IMR-90 (cell line): ENCODE data around the gene NR4A1. TPM values are rescaled to one million over a fixed set of nuclear protein-coding genes. Genes with fewer than 3 reads are reported as not detected.

Experiments used
- ATAC-seq: fragments of 200-7000 bp; cut with Tn5 transposase; 2 replicates; pipeline ENCODE4 v1.9.1; 2020; ENCODE audit warnings: low read depth, mild to moderate bottlenecking, moderate library complexity
- BruUV-seq: library from RNA; stranded (reverse); fragments of 400-500 nt; replicated peaks from 2 replicates; lab custom pipeline; 2021; lab: Mats Ljungman, UMichigan
- CTCF ChIA-PET: fragments of 300-600 bp; formaldehyde crosslinking; extraction: SDS; loops from one replicate; lab custom pipeline; 2021; ENCODE audit warnings: antibody characterized with exemption; lab: Yijun Ruan, JAX
- POLR2A ChIA-PET: fragments of 300-600 bp; sonication (Branson Sonifier 250); formaldehyde crosslinking; loops from one replicate; lab custom pipeline; 2022; ENCODE audit warnings: antibody characterized with exemption; ENCODE audit not compliant: unreplicated experiment; lab: Charles Lee
- DNase-seq: peaks from one replicate; pipeline ENCODE4 v3.0.0; 2013
- H2AFZ ChIP-seq: replicated peaks from 2 replicates; pipeline ENCODE3; 2013; ENCODE audit warnings: low read length, mild to moderate bottlenecking; ENCODE audit not compliant: poor library complexity
- H2AK5ac ChIP-seq: 2 replicates; pipeline ENCODE4 v1.6.1; 2013; ENCODE audit warnings: low read depth, low read length, inconsistent platforms
- H2AK9ac ChIP-seq: replicated peaks from 2 replicates; pipeline ENCODE3; 2013; ENCODE audit warnings: mild to moderate bottlenecking, low read depth, low read length, moderate library complexity; ENCODE audit not compliant: poor library complexity
- H2BK120ac ChIP-seq: 2 replicates; pipeline ENCODE4 v1.6.1; 2013; ENCODE audit warnings: low read depth, low read length, inconsistent platforms
- H2BK15ac ChIP-seq: 3 replicates; pipeline ENCODE4 v1.6.1; 2013; ENCODE audit warnings: low read depth, low read length, inconsistent platforms
- H2BK20ac ChIP-seq: 2 replicates; pipeline ENCODE4 v1.6.1; 2013; ENCODE audit warnings: low read depth, mild to moderate bottlenecking, inconsistent platforms, low read length, moderate library complexity
- H2BK5ac ChIP-seq: 2 replicates; pipeline ENCODE4 v1.6.1; 2013; ENCODE audit warnings: mild to moderate bottlenecking, low read depth, low read length, inconsistent platforms; ENCODE audit not compliant: poor library complexity, severe bottlenecking
- H3K14ac ChIP-seq: replicated peaks from 2 replicates; pipeline ENCODE4 v1.6.1; 2013; ENCODE audit warnings: low read depth, low read length, inconsistent platforms
- H3K18ac ChIP-seq: 2 replicates; pipeline ENCODE4 v1.6.1; 2013; ENCODE audit warnings: low read depth, low read length, control low read depth
- H3K23ac ChIP-seq: 2 replicates; pipeline ENCODE4 v1.6.1; 2013; ENCODE audit warnings: low read depth, low read length, inconsistent platforms
- H3K27ac ChIP-seq: 2 replicates; pipeline ENCODE4 v1.5.1; 2013; ENCODE audit warnings: mild to moderate bottlenecking, control low read depth, low read length; ENCODE audit not compliant: insufficient read depth
- H3K27me3 ChIP-seq: 2 replicates; pipeline ENCODE4 v1.6.1; 2013; ENCODE audit warnings: low read length; ENCODE audit not compliant: control insufficient read depth, insufficient read depth
- H3K36me3 ChIP-seq: 2 replicates; pipeline ENCODE4 v1.6.1; 2013; ENCODE audit warnings: low read length, mixed read lengths; ENCODE audit not compliant: control insufficient read depth, insufficient read depth
- H3K4ac ChIP-seq: 2 replicates; pipeline ENCODE4 v1.6.1; 2013; ENCODE audit warnings: low read depth, low read length, inconsistent platforms
- H3K4me1 ChIP-seq: 2 replicates; pipeline ENCODE4 v1.6.1; 2013; ENCODE audit warnings: low read length, mixed read lengths; ENCODE audit not compliant: control insufficient read depth, insufficient read depth
- H3K4me2 ChIP-seq: 2 replicates; pipeline ENCODE4 v1.6.1; 2013; ENCODE audit warnings: low read depth, mild to moderate bottlenecking, control low read depth, low read length, moderate library complexity
- H3K4me3 ChIP-seq: 2 replicates; pipeline ENCODE4 v1.5.1; 2013; ENCODE audit warnings: low read depth, mild to moderate bottlenecking, control low read depth, low read length, moderate library complexity; ENCODE audit not compliant: insufficient read depth
- H3K56ac ChIP-seq: 2 replicates; pipeline ENCODE4 v1.6.1; 2013; ENCODE audit warnings: low read length, inconsistent platforms; ENCODE audit not compliant: insufficient read depth; ENCODE audit errors: extremely low read depth
- H3K79me1 ChIP-seq, 2 experiments: 2 replicates each; pipeline ENCODE4 v1.6.1; 2013; ENCODE audit warnings: low read length in 2 of 2, inconsistent platforms in 1 of 2, low read depth in 1 of 2
- H3K9ac ChIP-seq: 2 replicates; pipeline ENCODE4 v1.6.1; 2013; ENCODE audit warnings: low read depth, low read length, control low read depth
- H3K9me1 ChIP-seq: 2 replicates; pipeline ENCODE4 v1.6.1; 2013; ENCODE audit warnings: low read length, inconsistent platforms; ENCODE audit not compliant: insufficient read depth
- H3K9me3 ChIP-seq: 2 replicates; pipeline ENCODE4 v1.6.1; 2013; ENCODE audit warnings: low read length; ENCODE audit not compliant: control insufficient read depth, insufficient read depth
- H4K20me1 ChIP-seq: 2 replicates; pipeline ENCODE4 v1.6.1; 2013; ENCODE audit warnings: low read length, inconsistent platforms; ENCODE audit not compliant: insufficient read depth
- H4K5ac ChIP-seq: 2 replicates; pipeline ENCODE4 v1.6.1; 2013; ENCODE audit warnings: mild to moderate bottlenecking, low read depth, low read length, control low read depth
- H4K8ac ChIP-seq, 2 experiments: 2 replicates each; pipeline ENCODE4 v1.6.1; 2013; ENCODE audit warnings: low read depth in 2 of 2, low read length in 2 of 2, control low read depth in 1 of 2, inconsistent platforms in 1 of 2
- H4K91ac ChIP-seq: 2 replicates; pipeline ENCODE4 v1.6.1; 2013; ENCODE audit warnings: low read depth, low read length, inconsistent platforms; ENCODE audit not compliant: insufficient read depth
- BHLHE40 ChIP-seq: fragments of 150-350 bp; IDR thresholded peaks from 2 replicates; pipeline ENCODE4 v1.6.1; 2016; ENCODE audit warnings: mild to moderate bottlenecking, low read depth, low read length
- CEBPB ChIP-seq: IDR thresholded peaks from 2 replicates; pipeline ENCODE4 v1.6.1; 2012; ENCODE audit warnings: low read depth, low read length, improper control_type of control experiment
- CHD1 ChIP-seq: IDR thresholded peaks from 2 replicates; pipeline ENCODE4 v1.6.1; 2012; ENCODE audit warnings: low read depth, low read length, improper control_type of control experiment
- MAFK ChIP-seq: IDR thresholded peaks from 2 replicates; pipeline ENCODE4 v1.6.1; 2012; ENCODE audit warnings: low read depth, low read length, improper control_type of control experiment
- MAZ ChIP-seq: IDR thresholded peaks from 2 replicates; pipeline ENCODE4 v1.6.1; 2012; ENCODE audit warnings: low read depth, mild to moderate bottlenecking, low read length, improper control_type of control experiment, moderate library complexity, borderline replicate concordance
- MXI1 ChIP-seq: IDR thresholded peaks from 2 replicates; pipeline ENCODE4 v1.6.1; 2012; ENCODE audit warnings: low read depth, mild to moderate bottlenecking, low read length, moderate library complexity, borderline replicate concordance
- NFE2L2 ChIP-seq: fragments of 150-350 bp; IDR thresholded peaks from 2 replicates; pipeline ENCODE4 v1.6.1; 2016; ENCODE audit warnings: low read depth, mild to moderate bottlenecking, low read length
- POLR2A ChIP-seq: IDR thresholded peaks from 2 replicates; pipeline ENCODE4 v1.6.1; 2012; ENCODE audit warnings: mild to moderate bottlenecking, low read depth, low read length
- RAD21 ChIP-seq: IDR thresholded peaks from 2 replicates; pipeline ENCODE4 v1.6.1; 2012; ENCODE audit warnings: low read length, improper control_type of control experiment
- RCOR1 ChIP-seq: IDR thresholded peaks from 2 replicates; pipeline ENCODE4 v1.6.1; 2012; ENCODE audit warnings: mild to moderate bottlenecking, low read length, improper control_type of control experiment; ENCODE audit not compliant: insufficient replicate concordance
- RFX5 ChIP-seq: IDR thresholded peaks from 2 replicates; pipeline ENCODE4 v1.8.0; 2012; ENCODE audit warnings: low read depth, mild to moderate bottlenecking, low read length, moderate library complexity
- SMC3 ChIP-seq: fragments of 150-350 bp; IDR thresholded peaks from 2 replicates; pipeline ENCODE4 v1.6.1; 2016; ENCODE audit warnings: low read depth, mild to moderate bottlenecking, antibody characterized with exemption, low read length, moderate library complexity
- WGBS, 2 experiments: methylation state at CpG; one replicate each; pipeline versions ENCODE4 v1.1.5 to v1.1.7; 2013; ENCODE audit warnings: missing lambda C conversion rate in 2 of 2; ENCODE audit not compliant: insufficient read length in 1 of 2; ENCODE audit errors: extremely low coverage in 2 of 2; 5-methylcytosine and 5-hydroxymethylcytosine counted together
- dilution Hi-C: fragments of 300-500 bp; cut with HindIII; formaldehyde crosslinking; loops from one replicate; pipeline ENCODE4 v1.14.3; 2018; ENCODE audit warnings: low sequenced_read_pairs; ENCODE audit not compliant: unreplicated experiment
- in situ Hi-C: fragments of 300-500 bp; cut with MboI; formaldehyde crosslinking; loops from 3 replicates; pipeline ENCODE4 v1.14.3; 2019; ENCODE audit warnings: low sequenced_read_pairs, inconsistent platforms, mixed read lengths
- intact Hi-C: fragments of 100-400 bp; cut with micrococcal nuclease; formaldehyde crosslinking; loops from 2 replicates; pipeline ENCODE4 v1.10.0; 2022
- polyA plus RNA-seq, 3 experiments: library from polyadenylated mRNA; depleted of rRNA; stranded (reverse); fragments of >200 nt; gene quantifications; 2 replicates each; pipeline ENCODE4 v1.2.3, GENCODE V29; 2012; ENCODE audit warnings: low replicate concordance in 1 of 3
- total RNA-seq: library from RNA; depleted of rRNA; stranded (reverse); fragments of >200 nt; gene quantifications from 2 replicates; pipeline ENCODE4 v1.2.3, GENCODE V29; 2012
- TF ChIP-seq, protein P1 (sequence below): fragments of 150-350 bp; IDR thresholded peaks from 2 replicates; pipeline ENCODE4 v1.6.1; 2017; ENCODE audit warnings: mild to moderate bottlenecking, antibody characterized with exemption, low read length, low read depth
- TF ChIP-seq, protein P2 (sequence below): conservative IDR thresholded peaks from 2 replicates; pipeline ENCODE4 v1.5.1; 2012; ENCODE audit warnings: mild to moderate bottlenecking, low read depth, low read length, improper control_type of control experiment
- TF ChIP-seq, protein P3 (sequence below): fragments of 150-350 bp; IDR thresholded peaks from 2 replicates; pipeline ENCODE4 v1.6.1; 2016; ENCODE audit warnings: low read depth, mild to moderate bottlenecking, low read length, moderate library complexity, borderline replicate concordance

NR4A1 gene
- total and polyA plus RNA-seq, 2 of the 4 experiments (the other 2 are of a cell fraction): 6.6 to 34.1 TPM

DNA sequence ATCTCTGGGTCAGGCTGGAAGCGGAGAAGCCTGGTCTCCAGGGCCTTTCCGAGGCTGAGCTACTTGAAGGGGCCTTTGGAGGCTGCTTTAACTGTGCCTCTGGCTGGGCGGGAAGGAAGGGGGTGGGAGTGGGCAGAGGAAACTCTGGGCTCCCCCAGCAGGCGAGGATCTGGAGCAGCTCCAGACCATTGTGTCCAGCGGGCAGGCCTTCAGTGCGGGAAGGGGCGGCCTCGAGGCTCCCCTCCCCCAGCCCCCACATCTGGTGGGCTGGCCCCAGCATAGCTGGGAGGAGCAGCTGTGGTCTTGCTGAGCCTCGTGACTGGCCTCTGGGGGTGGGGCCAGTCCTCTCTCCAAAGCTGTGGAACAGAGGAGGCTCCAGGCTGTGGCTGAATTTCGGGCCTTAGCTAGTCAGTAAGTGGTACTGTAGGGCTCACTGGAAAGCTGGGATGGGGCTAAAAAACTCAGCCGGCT is 41.1 kb upstream of the NR4A1 start:
- Histone ChIP-seq H2BK15ac (peak overlapping the region; percentile 82; the same call in 1 of the 3 replicates), H3K23ac (peak overlapping the region; percentile 90; the same call in 1 of the 2 replicates), H3K9me1 (peaks cover 21% of the 10 kb centered on the region), H4K8ac (peak overlapping the region; percentile 86 to 95), H2BK5ac (peak overlapping the region; percentile 33), H3K36me3 (peaks cover 30% of the 10 kb centered on the region; the same call in 1 of the 2 replicates), H4K5ac (peak overlapping the region; percentile 53), H3K27me3 (no peaks in the 10 kb centered on the region), H3K27ac (peak overlapping the region; percentile 77), H3K4ac (peak overlapping the region; percentile 97), H3K4me2 (peak overlapping the region; percentile 48), H4K91ac (peak overlapping the region; percentile 87), H3K9me3 (no peaks in the 10 kb centered on the region), H2BK20ac (peak overlapping the region; percentile 65), H3K4me3 (no peak overlapping the region), H3K79me1 (peaks cover 3 to 36% of the 10 kb centered on the region in 2 experiments; a peak in 3 of 4 replicates), H3K9ac (peak overlapping the region; percentile 56), H3K4me1 (peaks cover 18% of the 10 kb centered on the region), H2AFZ (peak overlapping the region; percentile 83), H2AK5ac (peak overlapping the region; percentile 88; the same call in 1 of the 2 replicates), H3K18ac (peak overlapping the region; percentile 61), H3K14ac (peak overlapping the region; percentile 94), H2AK9ac (peak overlapping the region; percentile 93), H3K56ac (peak overlapping the region; percentile 67; the same call in 1 of the 2 replicates), H2BK120ac (peak overlapping the region; percentile 76), H4K20me1 (no peaks in the 10 kb centered on the region; the same call in 1 of the 2 replicates)
- ATAC-seq (peak; percentile 84), DNase-seq (peak; percentile 83)
- no CpG with 5 or more reads among the region's 11 CpGs for WGBS, 2 experiments
- ChIA-PET POLR2A (interaction anchor here (1.0 kb wide), 1 partner anchor 21 kb away, joined by 3 read pairs; no protein-coding TSS in a partner anchor), CTCF (interaction anchor here (0.8 to 1.9 kb wide), 6 partner anchors 8 to 116 kb away, joined by 3 to 17 read pairs (median 4); no protein-coding TSS in a partner anchor)
- intact Hi-C loops: no loop called here
- in situ Hi-C loops: no loop called here
- BruUV-seq: no TSS peak
- dilution Hi-C loops: no loop called here
- TF ChIP-seq MAZ: peak; percentile 95; the same call in 1 of the 2 replicates
- TF ChIP-seq, protein P1, sequence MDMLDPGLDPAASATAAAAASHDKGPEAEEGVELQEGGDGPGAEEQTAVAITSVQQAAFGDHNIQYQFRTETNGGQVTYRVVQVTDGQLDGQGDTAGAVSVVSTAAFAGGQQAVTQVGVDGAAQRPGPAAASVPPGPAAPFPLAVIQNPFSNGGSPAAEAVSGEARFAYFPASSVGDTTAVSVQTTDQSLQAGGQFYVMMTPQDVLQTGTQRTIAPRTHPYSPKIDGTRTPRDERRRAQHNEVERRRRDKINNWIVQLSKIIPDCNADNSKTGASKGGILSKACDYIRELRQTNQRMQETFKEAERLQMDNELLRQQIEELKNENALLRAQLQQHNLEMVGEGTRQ: peak; percentile 73; the same call in 1 of the 2 replicates
- no peak for TF ChIP-seq CEBPB
- no peak for TF ChIP-seq RFX5
- no peak for TF ChIP-seq RCOR1
- TF ChIP-seq, protein P2, sequence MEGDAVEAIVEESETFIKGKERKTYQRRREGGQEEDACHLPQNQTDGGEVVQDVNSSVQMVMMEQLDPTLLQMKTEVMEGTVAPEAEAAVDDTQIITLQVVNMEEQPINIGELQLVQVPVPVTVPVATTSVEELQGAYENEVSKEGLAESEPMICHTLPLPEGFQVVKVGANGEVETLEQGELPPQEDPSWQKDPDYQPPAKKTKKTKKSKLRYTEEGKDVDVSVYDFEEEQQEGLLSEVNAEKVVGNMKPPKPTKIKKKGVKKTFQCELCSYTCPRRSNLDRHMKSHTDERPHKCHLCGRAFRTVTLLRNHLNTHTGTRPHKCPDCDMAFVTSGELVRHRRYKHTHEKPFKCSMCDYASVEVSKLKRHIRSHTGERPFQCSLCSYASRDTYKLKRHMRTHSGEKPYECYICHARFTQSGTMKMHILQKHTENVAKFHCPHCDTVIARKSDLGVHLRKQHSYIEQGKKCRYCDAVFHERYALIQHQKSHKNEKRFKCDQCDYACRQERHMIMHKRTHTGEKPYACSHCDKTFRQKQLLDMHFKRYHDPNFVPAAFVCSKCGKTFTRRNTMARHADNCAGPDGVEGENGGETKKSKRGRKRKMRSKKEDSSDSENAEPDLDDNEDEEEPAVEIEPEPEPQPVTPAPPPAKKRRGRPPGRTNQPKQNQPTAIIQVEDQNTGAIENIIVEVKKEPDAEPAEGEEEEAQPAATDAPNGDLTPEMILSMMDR: no peak
- TF ChIP-seq RAD21: no peak
- TF ChIP-seq MXI1: no peak
- no peak for TF ChIP-seq POLR2A
- no peak for TF ChIP-seq NFE2L2
- no peak for TF ChIP-seq BHLHE40
- TF ChIP-seq MAFK: no peak
- TF ChIP-seq, protein P3, sequence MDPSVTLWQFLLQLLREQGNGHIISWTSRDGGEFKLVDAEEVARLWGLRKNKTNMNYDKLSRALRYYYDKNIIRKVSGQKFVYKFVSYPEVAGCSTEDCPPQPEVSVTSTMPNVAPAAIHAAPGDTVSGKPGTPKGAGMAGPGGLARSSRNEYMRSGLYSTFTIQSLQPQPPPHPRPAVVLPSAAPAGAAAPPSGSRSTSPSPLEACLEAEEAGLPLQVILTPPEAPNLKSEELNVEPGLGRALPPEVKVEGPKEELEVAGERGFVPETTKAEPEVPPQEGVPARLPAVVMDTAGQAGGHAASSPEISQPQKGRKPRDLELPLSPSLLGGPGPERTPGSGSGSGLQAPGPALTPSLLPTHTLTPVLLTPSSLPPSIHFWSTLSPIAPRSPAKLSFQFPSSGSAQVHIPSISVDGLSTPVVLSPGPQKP: no peak
- no peak for TF ChIP-seq SMC3
- no peak for TF ChIP-seq CHD1
